ENCODE results near the gene TOE1.
"Not testable (repeated sequence)": the region's sequence is repeated elsewhere in the genome, so short reads cannot be mapped to it uniquely, and the experiment has no call there.

The TOE1 gene

DNA sequence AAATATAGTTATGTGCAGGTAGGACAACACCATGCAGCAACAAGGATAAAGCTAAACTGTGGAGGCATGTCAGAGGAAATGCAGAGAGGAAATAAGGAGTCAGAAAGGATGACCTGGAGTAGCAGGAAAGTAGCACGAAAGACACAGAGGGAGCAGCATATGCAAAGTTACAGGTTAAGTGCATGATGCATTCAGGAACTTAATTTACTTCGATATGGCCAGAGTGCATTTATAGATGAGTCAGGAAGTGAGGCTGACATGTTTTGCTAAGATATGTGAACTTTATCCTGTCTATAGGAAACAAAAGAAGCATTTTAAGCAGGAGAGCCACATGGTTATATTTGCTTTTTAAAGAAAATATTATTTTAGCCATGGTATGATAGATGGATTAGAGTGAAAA, 15.7 kb downstream of the TOE1 start:
- no peak for DNase-seq (ENCODE audit: low read depth in 2 of 2)

DNA sequence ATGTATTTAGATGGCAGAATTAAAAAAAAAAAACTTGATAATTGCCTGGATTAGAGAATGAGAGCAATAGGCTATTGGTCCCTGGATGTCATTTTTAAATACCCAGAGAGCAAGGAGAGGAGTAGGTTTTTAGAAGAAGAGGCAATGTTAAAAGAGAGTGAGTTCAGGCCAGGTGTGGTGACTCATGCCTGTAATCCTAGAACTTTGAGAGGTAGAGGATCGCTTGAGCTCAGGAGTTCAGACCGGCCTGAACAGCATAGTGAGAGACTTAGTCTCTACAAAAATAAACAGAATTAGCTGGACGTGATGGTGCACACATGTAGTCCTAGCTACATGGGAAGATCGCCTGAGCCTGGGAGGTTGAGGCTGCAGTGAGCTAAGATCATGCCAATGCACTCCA, 16.2 kb downstream of the TOE1 start:
- no peak for DNase-seq (ENCODE audit: low read depth in 2 of 2)

DNA sequence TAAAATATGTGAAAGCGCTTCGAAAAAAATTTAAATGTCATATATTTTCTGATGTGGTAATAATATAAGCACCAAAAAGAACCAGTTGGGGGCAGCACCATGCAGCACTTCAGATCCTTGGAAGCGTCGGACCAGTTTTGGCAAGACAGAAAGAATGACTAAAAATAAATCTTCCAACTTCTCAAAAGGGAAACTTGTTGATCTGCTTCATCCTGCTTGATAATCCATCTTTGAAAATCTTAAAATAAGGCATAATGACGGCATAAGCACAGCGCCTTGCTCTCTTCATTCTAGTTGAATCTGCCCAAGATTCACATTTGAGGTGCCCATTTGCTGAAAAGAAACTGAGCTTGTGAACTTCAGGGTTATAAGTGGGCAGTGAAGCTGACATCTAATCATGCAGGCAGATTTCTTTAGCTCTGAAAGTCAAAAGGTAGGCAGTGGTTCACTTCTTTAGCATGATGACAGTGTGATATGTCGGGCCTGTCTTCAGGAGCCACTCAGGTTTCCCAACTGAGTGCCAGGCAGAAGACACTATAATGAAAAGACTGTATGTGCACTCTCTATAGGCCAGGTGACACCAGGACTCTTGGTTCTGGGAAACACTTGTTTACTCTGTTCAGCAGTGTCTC, 20.0 kb downstream of the TOE1 start:
- DNase-seq (ENCODE audit: low read depth in 2 of 2), result peak; percentile 18 to 37

DNA sequence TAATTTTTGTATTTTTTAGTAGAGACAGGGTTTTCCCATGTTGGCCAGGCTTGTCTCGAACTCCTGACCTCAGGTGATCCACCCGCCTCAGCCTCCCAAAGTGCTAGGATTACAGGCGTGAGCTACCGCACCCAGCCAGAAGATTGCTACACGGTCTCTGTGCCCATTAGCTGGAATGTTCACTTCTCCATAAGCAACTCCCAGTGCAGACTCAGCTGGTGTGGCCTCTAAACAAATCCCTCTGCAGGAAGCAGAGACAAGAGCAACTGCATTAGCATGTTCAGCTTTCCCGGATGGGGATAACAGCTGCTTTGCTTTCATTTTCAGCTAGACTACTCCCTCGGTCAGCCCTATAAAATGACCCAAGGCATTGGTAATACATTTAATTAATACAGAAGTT, 21.0 kb downstream of the TOE1 start:
- DNase-seq (ENCODE audit: low read depth in 2 of 2), result not testable (repeated sequence)

DNA sequence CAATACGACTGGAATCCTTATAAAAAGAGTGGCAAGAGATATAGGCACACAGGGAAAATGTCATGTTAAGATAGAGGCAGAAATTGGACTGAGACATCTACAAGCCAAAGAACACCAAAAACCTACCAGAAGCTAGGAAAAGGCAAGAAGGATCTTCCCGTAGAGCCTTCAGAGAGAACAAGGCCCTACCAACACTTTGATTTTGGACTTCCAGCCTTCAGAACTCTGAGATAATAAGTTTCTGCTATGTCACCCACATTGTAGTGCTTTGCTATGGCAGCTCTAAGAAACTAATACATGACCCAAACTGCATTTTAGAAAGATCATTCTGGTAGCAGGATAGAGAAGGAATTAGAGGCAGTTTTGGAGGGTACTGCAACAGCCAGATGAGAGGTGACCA, 24.3 kb downstream of the TOE1 start:
- DNase-seq (ENCODE audit: low read depth in 2 of 2), result no peak

DNA sequence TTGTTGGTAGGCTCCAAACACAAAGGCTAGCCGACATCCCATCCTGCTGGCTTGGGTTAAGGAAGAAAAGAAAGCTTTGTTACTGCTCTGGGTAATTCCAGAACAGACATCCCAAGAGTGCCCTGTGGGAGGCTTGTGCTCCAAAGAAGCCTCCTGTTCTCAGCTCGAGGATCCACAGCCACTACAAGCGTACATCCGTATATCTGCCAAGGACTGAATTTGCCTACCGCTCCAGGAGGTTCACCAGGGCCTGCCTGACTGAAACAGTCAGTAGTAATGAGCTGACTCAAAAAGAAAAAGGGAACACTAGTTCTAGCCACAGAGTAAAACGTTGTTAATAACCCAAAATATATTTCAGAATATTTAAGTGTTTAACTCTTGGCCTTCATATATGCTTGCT, 25.1 kb downstream of the TOE1 start:
- no peak for DNase-seq (ENCODE audit: low read depth in 2 of 2)

DNA sequence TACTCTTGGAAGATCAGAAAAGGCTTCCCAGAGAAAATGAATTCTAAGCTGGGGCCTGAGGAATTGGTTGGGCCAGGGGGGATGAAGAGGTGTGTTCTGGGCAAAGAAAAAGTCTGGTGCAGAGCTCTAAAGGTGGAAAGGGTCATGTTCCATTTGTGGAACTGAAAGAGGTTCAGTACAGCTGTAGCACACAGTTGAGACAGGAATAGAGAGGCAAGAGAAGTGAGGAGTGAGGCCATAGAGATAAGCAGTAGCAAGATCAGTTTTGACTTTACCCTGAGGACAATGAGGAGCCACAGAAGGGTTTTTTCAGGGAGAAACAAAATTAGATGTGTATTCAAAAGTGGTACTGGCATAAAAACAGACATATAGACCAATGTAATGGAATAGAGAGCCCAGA, 30.6 kb downstream of the TOE1 start:
- DNase-seq (ENCODE audit: low read depth in 2 of 2), result no peak

DNA sequence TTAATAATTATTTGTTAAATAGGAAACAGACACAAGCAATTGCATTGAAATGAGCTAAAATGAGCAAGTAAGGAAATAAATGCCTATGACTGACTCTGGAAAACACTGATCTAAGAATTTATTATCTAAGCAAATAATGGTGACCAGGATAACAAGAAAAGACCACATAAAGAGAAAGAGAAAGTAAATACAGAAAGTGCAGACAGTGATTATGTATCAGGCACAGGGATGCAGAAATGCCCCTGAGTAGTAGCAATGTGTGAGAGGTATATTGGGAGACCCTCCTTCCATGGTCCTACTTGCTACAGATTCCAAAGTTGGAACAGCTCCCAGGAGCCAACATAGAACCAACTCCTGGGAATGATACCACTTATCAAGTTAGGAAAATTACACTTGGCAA, 33.6 kb downstream of the TOE1 start:
- no peak for DNase-seq (ENCODE audit: low read depth in 2 of 2)

DNA sequence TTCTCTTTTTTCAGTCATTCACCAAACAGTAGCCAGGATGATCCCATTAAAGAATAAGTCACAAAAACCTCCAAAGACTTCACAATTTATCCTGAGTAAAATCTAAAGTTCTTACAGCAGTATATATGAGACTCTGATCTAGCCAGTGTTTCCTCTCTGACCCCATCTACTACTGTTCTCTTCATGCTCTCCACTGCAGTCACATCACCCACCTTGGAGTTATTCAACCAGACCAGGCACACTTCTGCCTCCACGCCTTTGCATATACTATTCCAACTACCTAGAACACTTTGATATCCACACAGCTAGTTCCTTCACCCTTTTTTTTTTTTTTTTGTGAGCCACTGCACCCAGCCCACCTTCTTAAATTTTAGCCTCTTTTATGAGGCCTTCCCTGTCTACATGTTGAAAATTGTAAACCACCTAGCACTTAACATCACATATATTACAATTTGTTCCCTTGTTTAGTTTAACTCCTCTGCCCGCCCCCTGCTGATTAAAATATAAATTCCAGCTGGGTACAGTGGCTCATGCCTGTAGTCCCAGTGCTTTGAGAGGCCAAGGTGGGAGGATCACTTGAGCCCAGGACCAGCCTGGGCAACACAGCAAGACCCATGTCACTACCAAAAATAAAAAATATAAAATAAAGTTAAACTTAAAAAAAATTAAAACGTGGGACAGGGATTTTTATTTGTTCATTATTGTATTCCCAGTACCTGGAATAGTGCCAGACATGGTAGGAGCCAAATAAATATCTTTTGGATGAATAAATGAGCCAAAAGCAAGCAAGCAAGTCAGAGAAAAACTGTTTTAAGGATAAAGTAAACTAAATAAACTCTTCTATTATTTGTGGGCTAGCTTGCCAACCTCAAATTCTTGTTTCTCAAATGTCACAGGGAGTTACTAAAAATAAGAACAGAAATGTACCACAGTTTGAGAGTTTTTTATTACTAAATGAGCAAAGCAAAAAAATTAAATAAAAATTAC, 35.4 kb downstream of the TOE1 start:
- DNase-seq (ENCODE audit: low read depth in 2 of 2), result no peak

DNA sequence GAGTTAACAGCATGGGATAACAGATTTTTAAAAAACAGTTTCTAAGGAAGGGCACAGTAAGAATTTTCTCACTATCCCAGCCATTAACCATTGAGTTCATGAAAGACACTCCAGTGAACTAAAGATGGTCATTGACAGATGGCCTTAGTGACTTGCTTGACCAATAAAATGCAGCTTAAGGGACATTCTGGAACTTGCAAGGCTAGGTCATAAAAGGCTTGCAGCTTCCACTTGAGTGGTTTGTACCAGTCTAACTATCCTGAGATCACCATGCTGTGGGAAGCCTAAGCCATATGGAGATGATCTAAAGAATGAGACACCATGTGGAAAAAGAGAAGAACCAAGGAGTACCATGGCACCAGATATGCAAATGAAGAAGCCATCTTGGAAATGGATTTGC, 38.2 kb downstream of the TOE1 start:
- no peak for DNase-seq (ENCODE audit: low read depth in 2 of 2)

DNA sequence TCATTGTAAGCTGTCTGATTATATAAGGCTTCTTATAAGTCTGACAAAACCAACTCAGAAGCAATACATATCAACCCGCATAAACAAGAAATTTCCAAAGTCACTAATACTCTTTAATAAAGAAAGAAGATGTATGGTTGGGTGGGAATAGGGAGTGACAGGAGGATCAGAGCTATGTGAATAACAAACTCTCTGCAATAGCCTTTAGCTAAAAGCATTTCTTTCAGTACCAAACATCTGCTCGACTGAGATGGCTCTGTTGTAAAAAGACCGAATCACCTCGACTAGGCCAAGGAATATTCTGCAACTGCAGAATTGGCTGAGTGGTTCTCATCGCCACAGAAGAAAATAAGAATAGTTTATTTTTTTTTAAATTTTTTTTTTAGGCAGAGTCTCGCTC, 39.6 kb downstream of the TOE1 start:
- DNase-seq (ENCODE audit: low read depth in 2 of 2), result no peak

DNA sequence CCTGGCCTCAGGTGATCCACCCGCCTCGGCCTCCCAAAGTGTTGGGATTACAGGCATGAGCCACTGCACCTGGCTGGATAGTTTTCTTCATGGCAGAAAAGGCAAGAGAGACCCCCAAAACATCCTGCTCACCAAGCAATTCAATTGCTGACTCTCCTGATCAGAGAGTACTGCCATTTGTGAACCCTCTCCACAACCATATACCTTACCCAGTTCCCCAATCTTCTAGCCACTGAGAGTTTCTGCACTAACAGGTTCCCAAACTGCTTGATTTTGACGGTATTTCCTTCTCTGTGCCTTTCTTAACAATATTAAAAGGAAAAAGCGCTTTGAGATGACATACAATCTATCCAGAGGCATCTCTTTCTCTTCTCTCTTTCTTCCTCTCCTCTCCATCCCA, 40.2 kb downstream of the TOE1 start:
- DNase-seq (ENCODE audit: low read depth in 2 of 2), result no peak

DNA sequence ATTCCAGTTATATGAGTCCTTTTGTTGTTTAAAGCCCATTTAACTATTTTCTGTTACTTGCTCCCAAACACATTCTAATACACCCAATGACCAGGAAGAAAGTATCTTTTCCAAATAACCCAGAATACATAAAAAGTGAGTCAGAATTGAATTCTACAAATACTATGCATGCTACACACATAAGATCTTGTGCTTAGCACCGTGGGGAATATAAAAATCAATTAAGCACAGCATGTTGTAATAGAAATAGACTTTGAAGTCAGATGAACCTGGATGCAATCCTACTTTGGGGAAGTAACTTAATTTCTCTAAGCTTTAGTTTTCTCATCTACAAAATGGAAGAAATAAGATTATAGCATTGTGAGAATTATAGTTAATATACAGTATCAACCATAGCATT, 40.8 kb downstream of the TOE1 start:
- no peak for DNase-seq (ENCODE audit: low read depth in 2 of 2)

DNA sequence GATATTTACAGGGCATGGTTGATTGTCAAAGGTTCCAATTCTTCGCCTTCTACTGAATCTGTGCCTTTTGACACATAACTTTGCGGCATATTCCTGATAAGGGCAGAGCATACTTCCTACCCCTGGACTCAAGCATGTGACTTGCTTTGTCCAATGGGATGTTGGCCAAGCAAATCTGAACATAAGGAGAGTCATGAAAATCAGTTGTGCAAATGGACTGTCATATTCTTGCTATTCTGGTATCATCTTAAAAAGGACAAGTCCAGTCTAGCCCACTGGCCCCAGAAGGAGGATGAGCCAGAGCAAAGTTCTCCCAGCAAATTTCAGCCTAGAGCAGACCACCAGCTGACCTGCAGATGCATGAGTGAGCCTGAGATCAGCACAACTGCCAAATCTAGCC, 41.3 kb downstream of the TOE1 start:
- no peak for DNase-seq (ENCODE audit: low read depth in 2 of 2)

DNA sequence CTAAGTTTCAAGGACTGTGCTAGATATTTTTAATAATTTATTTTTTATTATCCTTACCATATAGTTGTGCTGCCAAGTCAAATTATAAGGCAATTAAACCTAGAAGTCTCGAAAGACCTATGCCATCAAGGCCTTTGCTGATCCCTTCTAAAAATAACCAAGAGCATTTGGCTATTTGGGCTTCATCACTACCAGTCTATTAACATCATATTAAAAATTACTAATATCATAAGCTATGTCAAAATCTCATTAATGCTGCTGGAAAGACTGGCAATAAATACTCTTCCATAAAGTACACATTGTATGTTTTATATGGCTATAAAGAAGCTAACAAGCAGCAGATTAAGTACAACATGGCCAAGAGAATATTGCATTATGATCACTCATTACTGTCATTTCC, 43.2 kb downstream of the TOE1 start:
- no peak for DNase-seq (ENCODE audit: low read depth in 2 of 2)

DNA sequence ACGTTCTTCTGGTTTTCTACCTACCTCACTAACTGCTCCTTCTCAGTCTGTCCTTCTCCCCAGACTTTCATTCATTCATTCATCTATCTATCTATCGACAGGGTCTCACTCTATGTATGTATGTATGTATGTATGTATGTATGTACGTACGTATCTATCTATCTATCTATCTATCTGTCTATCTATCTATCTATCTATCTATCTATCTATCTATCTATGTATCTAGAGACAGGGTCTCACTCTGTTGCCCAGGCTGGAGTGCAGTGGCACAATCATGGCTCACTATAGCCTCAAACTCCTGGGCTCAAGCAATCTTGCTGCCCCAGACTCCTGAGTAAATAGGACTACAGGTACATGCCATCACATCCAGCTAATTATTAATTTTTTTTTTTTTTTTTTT, 44.2 kb downstream of the TOE1 start:
- not testable (repeated sequence) for DNase-seq (ENCODE audit: low read depth in 2 of 2)

DNA sequence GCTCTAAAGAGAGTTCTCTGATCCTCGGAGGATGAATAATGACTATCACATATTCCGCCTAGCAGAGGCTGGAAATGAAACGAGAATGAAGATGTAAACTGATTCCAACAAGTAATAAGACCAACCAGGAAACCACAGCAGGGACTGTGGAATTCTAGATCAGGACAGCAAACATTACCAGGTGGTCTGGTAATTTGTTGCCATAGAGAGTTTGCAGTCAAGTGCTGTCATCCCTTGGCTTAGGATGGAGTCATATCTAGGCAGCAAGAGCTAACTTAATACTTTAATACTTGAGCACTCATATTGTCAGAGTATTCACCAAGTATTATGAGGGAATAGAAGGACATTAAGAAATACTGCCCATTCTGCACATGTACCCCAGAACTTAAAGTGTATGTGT, 45.3 kb downstream of the TOE1 start:
- no peak for DNase-seq (ENCODE audit: low read depth in 2 of 2)

DNA sequence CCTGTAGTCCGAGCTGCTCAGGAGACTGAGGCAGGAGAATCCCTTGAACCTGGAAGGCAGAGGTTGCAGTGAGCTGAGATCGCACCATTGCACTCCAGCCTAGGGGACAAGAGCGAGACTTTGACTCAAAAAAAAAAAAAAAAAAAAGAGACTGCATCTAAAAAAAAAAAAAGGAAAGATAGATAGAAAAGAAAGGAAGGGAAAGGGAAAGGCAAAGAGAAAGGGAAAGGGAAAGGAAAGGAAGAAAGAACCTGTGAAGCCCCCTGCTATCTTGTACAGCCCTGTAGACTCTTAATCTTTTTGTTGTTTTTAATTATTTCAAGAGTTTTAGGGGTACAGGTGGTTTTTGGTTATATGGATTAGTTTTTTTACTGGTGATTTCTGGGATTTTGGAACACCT, 46.2 kb downstream of the TOE1 start:
- DNase-seq (ENCODE audit: low read depth in 2 of 2), result no peak

Measured in stimulated activated CD4-positive, alpha-beta T cell treated with anti-CD3 and anti-CD28 coated beads, Interleukin-1b, Interleukin-23, amount 100 ng/mL, for 4 hours (primary cell).